DMS114 treated with DMSO at 0.1 percent for 48 hours (cell line): ENCODE data around the gene FXN.
"Not testable (repeated sequence)": the region's sequence is repeated elsewhere in the genome, so short reads cannot be mapped to it uniquely, and the experiment has no call there.

Experiments
- DNase-seq: peaks from one replicate; lab custom pipeline; 2025; ENCODE audit not compliant: unreplicated experiment; lab: John Stamatoyannopoulos, UW

Gene FXN

DNA sequence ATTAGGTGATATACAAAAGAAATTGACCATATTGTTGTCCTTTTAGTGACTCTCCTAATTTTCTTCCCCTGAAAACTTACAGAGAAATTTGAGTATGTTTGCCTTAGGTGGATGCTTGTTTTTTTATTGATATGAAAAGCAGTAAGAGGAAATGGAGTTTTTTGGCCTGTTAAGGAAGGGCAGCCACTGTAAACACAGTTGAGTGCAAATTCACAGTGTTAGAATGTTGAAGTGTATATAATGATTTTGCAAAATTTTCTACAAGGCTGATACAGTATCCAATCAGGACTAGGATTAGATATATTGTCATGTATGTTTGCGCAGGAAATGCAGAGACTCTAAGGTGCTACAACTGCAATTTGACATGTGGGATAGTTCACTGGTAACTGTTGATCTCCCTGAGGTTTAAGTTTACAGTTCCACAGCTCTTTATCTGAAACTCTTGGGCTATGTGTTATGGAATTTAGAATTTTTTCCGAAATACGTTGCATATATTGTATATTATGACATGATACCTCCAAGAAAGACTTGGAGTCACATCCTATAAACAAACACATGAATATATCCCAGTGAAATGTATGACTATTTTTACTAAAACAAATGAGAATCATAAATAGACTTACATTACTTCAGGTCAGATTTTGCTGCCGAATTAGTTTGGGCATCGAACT is 62.5 kb downstream of the FXN start:
- no peak for DNase-seq

DNA sequence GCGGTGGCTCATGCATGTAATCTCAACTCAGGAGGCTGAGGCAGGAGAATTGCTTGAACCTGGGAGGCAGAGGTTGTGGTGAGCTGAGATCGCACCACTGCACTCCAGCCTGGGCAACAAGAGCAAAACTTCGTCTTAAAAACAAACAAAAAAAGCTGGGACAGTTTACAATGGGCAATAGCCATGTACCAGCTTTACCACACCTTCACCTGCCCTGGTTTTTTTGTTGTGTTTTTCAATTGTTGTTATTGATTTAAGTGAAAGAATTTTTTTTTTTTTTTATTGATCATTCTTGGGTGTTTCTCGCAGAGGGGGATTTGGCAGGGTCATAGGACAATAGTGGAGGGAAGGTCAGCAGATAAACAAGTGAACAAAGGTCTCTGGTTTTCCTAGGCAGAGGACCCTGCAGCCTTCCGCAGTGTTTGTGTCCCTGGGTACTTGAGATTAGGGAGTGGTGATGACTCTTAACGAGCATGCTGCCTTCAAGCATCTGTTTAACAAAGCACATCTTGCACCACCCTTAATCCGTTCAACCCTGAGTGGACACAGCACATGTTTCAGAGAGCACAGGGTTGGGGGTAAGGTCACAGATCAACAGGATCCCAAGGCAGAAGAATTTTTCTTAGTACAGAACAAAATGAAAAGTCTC is 67.9 kb downstream of the FXN start:
- not testable (repeated sequence) for DNase-seq

DNA sequence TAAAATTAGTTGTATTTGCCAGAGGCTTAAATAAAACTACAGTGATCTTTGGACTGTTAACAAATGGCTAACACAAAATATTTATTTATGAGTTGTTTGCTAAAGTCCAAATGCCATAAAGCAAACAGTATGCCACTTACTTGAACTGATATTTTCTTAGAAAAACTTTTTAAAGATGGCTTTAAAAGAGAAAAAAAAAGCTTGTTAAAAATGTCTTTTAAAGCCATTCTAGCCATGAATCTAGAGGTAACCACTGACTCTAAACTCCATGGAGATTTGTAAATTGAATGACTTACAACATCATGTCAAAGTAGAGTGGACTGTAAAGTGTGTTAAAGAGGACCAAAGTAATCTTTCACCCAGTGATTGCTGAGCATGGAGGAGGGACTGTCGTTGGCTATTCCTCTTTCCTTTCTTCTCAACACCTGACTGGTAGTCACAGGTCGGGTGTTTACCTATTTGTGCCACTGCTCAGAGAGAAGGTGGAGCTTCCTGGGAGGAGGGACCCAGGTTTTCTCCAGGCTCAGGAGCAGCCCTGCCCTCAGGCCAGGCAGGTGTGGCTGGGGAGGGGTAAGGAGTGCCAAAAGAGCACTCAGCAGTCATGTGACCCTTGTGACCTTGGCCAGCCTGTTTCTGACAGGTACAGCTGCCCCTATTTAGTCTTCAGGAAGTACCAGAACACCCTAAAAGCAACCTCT is 69.4 kb downstream of the FXN start:
- DNase-seq: no peak

DNA sequence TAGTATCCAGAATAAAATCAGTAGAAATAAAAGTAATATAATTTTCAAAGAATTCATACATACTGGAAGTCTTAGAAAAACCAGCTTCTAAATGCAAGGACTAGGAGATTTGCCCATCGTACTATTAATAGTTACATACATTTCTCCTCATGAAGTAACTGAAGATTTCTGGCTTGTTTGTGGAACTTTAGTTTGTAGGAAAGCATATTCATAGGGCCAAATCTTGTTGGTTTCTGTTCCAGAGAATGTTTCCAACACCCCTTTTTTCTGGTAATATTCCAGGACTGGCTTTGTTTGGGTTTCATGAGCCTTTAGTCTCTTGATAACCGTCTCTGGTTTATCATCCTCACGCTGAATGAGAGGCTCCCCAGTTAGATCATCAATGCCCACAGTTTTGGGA is 72.2 kb downstream of the FXN start:
- no peak for DNase-seq

DNA sequence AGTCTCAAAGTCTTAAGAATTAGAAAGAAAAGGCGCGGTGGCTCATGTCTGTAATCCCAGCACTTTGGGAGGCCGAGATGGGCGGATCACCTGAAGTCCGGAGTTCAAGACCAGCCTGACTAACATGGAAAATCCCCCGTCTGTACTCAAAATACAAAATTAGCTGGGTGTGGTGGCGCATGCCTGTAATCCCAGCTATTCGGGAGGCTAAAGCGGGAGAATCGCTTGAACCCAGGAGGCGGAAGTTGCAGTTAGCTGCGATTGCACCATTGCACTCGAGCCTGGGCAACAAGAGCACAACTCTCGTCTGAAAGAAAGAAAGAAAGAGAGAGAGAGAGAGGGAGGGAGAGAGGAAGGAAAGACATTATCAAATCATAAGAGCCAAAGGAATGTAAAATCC is 73.2 kb downstream of the FXN start:
- not testable (repeated sequence) for DNase-seq

DNA sequence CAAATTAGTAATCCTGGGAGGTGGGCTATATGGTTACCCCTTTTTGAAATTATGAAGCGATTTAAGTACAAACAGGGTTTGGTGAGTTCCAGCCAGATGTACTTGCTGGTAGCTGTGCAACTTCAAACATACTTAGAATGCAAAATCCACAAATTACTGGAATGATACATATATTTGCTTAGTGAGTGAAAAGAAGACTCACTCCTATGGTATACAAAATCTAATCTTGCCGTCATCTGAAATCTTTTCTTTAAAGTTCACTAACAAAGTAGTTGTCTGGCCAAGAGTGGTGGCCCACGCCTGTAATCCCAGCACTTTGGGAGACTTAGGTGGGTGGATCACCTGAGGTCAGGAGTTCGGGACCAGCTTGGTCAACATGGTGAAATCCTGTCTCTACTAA is 73.6 kb downstream of the FXN start:
- no peak for DNase-seq

DNA sequence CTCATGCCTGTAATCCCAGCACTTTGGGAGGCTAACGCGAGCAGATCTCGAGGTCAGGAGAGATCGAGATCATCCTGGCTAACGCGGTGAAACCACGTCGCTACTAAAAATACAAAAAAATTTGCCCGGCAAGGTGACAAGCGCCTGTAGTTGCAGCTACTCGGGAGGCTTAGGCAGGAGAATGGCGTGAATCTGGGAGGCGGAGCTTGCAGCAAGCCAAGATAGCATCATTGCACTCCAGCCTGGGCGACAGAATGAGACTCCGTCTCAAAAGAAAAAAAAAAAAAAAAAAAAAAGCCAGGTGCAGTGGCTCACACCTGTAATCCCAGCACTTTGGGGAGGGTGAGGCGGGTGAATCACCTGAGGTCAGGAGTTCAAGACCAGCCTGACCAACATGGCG is 77.1 kb downstream of the FXN start:
- DNase-seq: not testable (repeated sequence)

DNA sequence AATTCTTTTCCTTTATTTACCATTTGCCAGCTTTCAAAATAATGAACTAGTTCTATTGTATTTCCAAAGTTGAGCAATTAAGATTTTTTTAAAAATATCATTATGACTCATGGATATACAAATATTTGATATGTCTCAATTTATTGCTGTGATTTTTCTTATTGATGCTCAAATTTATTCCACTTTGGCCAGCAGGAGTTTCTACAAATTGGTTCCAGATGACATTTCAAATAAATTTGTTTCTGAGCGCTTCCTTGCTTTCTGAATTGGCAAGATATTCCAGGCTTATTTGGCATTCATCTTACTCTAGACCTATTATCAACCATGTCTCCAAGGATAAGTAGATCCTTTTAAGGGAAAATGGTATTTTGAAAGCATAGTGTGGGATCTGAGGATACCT is 80.1 kb downstream of the FXN start:
- DNase-seq: no peak

DNA sequence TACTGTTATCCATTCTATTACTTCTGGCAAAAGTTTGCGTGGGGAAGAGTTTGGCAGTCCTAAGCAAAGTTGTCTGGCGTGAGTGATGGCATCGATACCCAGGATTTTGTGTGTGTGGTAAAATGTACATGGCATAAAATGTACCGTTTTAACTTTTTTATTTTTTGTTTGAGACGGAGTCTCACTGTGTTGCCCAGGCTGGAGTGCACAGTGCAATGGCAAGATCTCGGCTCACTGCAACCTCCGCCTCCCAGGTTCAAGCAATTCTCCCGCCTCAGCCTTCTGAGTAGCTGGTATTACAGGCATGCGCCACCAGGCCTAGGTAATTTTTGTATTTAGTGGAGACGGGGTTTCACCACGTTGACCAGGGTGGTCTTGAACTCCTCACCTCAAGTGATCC is 83.1 kb downstream of the FXN start:
- no peak for DNase-seq

DNA sequence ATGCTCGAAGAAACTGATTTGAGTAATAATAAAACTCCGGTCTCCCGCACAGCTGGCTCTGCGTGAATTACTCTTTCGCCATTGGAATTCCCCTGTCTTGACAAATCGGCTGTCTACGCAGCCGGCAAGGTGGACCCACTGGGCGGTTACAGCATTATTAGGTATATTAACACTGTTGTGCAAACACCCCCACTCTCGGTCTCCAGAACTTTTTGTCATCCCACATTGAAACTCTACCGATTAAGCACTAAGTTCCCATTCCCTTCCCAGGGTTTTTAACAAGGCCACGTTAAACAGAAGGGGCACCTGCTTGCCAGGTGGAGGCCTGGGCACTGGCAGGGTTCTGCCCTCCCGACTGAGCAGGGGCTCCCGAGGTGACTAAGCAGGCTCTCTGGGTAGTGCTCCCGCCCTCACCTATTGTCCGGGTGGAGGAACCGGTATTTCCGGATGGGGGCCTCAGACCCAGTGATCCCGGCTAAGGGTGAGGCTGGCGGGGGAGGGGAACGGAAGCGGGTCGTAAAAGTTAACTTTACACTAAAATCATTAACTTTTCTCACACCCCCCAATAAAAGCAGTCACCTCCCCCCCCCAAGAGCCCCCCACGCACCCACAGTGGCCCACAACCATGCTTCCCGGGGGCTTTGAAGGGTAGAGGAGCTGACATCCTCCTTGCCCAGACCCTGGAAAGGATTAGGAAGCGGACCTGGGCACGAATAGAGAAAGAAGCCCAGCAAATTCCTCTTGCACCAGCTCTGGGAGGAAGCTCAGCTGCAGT is 85.0 kb downstream of the FXN start:
- DNase-seq: no peak

DNA sequence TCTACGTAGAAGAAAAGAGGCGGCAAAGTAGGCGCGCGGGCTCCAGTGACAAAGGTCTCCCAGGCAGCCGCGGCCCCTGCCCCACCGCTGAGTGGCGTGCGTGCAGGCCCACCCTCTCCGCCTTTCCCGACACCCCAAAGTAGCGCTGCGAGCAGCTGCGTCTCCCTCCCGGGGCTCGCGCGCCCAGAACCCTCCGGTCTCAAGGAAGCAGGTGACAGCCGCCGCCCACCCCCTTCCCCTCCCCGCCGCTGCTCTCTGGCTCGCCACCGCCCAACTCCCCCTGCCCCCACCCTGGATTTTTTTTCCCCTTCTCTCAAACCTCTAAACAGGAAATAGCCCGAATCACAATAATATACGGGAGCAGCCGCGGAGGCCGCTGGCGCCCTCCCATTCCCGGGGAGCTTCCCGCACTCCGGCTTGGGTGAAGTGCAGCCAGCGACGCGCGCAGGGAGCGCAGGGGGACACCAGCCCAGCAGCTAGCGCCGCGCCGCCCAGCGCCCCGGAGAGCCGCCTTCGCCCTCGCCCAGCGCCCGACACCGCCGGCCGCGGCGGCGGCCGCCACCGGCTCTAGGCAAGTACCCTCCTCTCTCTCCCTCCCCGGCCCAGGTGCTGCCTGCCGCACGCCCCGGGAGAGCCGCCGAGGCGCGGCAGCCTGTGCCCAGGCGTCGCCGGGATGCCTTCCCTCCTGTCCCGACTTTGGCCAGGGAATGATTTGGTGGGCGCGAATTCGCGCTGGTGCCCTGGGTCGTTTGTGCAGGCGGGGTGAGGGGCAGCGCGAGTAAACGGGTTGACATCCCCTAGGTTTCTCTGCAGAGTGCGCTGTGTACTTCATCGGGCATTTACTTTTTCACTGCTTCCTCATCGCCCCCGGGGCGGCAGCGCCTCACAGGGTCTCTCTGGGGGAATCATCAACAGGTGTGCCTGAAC is 85.9 kb downstream of the FXN start:
- DNase-seq: no peak

DNA sequence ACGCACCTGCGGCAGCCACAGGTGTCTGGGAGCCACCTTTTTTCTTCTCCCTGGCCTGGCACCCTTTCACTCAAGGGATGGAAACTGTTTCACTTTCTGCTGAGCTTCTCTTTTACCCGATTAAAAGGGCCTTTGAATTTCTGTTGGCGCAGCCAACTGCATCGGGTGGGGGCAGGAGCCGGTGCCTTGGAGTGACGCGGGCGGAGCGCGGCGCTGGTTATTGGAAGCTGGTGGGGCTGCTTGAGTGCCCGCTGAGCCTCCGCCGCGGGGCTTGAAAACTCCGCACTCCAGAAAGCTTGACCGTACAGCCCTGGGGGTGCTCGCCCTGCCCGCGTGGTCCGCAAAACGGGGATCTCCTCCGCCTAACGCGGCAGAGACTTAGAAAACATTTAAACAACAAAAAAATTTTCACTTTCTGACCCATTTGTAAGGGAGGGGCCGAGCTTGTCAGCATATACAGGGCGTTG is 86.6 kb downstream of the FXN start:
- DNase-seq: no peak

DNA sequence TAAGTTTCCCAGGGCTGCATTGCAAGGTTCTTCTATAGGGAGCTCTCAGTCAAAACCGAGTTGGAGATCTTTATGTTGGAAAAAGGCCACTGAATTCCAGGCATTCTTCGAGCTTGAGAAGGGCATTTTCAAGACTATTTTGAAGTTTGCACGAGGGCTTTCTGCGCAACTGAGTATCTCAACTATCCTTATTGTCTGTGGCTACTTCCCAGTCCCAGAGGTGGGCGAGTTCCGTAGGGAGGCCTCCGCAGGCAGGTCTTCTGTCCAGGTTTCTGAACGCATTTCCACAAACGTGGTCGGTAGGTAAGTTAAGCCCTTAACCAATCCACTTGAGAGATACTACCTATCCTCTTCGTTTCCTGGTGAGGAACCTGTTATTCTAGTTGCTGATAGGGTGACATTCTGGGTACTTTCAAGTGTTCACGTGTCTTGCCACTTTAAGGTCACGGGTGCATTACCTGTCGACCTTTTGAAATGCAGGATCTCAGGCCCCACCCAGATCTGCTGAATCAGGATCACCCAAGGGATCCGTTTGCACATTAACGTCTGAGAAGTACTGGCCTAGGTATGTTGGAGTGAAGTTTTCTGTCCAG is 87.1 kb downstream of the FXN start:
- DNase-seq: no peak

DNA sequence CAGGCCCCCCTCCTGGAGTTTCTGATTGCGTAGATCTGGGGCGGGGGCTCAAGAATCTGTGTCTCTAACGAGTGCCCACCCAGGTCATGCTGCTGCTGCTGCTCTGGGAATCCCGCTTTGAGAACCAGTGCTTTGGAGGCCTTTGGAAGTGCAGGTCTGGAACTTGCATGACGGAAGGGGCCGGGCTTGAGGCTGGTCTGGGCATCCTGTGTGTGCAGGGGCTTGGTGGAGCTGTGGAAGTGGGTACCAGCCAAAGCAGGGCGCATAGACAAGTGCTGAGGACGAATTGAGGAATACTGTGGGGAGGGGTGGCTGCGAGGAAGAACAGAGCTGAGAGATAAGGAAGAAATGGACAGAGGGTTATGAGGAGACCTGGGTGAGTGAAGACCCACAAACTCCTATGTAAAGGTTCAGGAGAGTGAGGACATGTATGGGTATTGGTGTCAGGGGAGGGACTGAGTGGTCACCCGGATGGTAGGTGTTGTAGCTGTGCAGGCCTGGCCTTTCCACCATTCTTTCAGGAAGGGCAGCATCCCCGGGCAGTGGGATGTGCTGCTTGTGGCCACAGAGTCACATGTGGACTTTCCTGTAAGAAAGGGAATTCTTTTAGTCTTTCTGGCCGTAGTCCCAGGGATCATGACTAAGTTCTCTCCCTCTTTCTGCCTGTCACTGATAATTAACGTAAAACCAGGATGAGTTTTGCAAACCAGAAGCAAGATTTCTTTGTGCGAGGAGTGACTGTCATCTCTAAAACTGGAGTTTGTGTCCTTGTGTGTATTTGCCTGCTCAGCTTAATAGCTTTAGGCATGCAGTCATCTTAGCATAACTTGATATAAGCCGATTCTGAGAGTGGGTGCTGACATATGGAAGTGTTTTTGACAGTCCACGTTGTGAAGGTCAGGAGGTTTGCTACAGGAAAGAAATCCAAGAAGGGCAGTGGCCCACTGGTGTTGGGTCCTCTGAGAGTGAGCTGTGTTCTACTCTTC is 95.2 kb downstream of the FXN start:
- no peak for DNase-seq

DNA sequence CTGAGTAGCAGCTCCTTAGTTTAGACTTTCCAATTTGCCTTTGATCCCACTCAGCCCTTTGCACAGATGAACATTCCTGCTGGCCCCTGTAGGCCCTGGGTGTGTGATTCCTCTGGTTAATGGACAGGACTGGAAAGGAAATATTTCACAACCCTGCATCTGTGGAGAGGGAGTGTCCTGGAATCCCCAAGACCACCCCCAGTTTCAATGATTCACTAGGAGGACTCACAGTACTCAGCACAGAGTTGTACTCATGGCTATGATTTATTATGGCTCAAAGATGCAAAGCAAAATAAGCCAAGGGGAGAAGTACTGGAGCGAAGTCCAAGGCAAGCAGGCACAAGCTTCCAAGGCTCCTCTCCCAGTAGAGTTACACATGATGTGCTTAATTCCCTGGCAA is 96.1 kb downstream of the FXN start:
- DNase-seq: no peak

DNA sequence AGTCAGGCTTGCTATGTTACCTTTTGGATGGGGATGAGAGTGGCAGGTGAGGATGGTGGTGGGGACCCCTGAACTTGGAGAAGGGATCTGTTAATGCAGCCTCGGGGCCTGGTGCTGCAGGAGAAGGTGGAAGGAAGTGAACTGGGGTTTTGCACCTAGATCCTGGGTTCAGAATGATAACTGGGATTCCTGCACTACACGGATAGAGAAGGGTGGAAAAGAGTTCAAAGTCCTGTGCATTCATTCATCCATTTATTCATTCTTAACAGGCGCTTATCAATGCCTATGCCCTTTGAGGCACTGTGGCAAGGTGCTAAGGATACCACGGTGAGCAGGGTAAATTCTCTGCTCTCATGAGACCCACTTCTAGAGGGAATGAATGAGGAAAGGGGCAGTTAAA is 96.8 kb downstream of the FXN start:
- no peak for DNase-seq

DNA sequence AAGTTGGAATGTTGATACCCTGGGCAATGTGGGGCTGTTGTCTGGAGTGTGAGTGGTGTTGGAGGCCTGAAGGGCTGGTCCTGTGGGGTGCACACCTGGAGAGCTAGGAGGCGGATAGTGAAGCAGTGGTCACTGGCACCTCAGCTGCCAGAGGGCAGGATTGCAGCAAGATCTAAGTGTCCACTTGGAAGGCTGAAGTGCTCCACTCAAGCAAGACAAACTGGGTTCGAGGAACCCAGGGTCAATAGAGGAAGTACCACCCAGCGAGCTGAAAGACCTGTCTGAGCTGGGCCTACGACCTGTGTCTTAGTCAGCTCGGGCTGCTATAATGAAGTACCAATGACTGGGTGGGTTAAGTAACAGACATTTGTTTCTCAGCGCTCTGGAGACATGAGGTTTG is 98.9 kb downstream of the FXN start:
- no peak for DNase-seq

DNA sequence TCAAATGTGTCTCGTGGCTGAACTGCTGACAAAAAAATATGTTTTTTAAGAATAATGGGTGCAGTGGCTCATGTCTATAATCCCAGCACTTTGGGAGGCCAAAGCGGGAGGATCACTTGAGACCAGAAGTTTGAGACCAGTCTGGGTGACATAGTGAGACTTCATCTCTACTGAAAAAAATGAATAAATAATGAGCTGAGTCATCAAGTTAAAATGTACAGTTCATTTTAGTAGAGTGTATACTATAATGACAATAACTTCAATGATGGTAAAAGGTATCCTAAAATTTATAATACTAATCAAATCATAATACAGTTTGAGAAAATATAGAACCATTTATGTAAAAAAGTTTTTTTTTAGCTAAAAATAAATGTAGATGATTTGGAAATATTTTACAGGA is 100.6 kb downstream of the FXN start:
- no peak for DNase-seq

DNA sequence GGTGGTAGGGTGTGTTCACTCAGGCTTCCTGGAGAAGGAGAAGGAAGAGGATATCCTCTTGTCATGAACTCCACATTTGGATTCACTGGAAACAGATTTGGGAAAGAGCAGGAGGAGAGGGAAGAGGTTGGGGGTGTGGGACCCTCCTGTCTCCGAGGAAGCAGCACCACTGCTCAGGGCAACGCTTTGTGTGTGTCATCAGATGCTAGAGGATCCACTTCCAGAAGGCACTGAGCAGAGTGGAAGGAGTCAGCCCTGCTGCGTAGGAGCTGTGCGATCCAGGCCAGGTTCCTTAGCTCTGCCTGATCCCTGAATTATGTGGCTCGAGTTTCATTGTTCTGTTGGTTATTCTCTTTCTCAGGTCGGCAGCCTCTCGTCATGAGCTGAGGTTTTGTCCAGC is 101.2 kb downstream of the FXN start:
- DNase-seq: no peak
